HG03342 (cell line): Measurements from ENCODE around the gene ZFYVE28.

Experiments used
- ATAC-seq: cut with Tn5 transposase; IDR thresholded peaks from one replicate; pipeline ENCODE4 v1.9.1; 2021; ENCODE audit warnings: mild to moderate bottlenecking, moderate library complexity; ENCODE audit not compliant: unreplicated experiment

Gene ZFYVE28

DNA sequence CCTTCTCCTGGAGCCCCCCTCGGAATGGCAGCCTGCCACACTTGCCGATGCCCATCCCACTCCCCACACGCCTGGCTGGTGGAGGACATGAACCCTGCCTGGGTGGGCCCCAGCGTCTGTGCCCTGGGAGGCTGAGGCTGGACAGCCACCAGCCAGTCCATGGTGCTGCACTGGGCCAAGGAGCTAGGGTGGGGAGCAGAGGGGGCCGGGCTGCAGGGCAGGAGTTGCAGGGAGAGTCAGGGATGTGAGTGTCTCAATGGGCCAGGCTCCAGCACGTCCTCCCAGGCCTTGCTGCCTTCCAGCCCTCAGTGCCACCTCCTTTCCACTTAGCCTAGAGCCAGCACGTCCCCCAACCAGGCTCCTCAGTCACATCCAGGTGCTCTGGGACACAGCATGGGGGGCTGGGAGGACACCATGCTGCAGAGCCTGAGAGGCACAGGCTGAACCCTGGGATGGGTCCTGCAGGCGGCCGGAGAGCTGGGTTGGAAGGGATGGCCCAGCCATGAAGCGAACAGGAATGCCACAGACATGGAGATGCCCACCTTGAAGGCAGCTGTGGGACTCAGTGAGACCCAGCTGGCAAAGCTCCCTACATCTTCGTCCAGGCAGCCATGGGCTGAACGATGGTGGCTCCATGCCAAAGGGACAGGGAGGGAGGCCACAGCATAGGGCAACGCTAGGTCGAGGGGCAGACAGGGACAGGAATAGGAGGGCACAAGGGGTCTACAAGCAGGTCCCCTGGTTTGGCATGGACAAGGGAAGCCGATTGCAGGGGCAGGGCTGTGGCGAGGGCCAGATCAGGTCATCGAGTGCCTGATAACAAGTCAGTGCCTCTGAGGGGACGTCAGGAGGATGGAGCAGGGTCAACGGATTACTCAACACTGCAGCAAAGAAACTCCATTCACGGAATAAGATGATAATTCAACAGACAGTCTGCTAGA, 126.5 kb downstream of the ZFYVE28 start:
- ATAC-seq, result no peak

DNA sequence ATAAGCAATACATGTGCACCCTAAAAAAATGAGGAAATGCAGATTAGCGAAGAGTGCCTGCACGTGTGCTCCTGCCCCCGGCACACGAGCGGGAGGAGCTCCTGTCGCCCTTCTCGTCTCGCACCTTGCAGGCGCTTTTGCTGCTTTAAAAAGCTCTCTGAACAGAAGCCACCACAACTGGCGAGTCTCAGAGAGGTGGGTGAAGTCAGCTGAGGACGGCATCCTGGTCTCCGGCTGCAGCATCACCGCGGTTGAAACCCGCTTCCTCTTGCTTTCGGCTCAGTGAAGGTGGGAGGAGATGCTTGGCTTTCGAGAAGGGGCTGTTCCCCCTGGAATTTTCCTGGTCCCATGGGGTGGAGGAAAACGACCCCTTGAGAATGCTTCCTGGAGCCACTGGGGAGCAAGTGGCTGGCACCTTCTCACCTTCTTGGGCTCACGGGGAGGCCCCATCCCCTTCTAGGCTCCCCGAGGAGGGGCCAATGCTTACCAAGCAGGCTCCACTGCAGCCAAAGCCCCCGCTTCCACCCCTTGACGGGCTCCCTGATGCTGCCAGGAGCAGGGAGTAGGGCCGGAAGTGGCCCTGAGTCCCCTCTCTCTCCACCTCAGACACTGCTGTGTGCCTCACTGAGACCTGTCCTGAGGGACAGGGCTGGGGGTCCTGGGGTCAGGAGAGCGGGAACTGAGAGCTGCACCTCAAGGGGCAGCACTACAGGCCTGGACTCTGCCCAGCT, 127.3 kb downstream of the ZFYVE28 start:
- no peak for ATAC-seq

DNA sequence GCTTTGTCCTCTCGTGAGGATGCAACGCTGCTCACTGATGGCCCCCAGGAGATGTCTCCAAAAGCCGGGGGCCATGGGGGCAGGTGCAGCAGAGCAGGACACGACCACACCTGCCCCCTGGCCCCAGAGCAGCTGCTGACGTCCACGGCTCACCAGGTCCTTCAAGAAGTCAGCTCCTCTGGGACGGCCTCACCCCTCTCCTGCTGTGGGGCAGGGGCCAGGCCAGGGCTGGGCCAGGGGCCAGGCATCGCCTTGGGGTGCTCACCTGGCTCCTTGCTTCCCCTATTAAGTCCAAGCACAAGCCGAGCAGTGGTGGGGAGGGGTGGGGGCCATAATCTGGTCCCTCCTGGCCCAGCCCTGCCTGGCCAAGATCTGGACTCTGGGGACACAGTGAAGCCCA, 128.0 kb downstream of the ZFYVE28 start:
- ATAC-seq, result no peak

DNA sequence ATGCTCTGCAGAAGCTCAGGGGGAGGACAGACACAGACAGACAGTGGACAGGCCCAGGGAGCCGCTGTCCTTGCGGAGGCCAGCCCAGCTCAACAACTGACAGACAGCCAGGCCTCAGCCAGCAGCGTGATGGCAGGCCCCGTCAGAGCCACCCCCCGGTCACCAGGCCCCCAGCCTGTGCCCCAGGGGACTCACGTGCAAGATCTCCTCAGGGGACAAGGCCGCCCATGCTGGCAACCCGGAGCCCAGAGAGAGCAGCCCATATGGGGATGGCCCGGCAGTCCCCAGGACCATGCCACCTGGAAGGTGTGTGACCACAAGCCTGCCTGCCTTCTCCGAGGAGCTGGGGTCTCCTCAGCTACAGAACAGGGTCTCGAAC, 128.5 kb downstream of the ZFYVE28 start:
- ATAC-seq, result no peak

DNA sequence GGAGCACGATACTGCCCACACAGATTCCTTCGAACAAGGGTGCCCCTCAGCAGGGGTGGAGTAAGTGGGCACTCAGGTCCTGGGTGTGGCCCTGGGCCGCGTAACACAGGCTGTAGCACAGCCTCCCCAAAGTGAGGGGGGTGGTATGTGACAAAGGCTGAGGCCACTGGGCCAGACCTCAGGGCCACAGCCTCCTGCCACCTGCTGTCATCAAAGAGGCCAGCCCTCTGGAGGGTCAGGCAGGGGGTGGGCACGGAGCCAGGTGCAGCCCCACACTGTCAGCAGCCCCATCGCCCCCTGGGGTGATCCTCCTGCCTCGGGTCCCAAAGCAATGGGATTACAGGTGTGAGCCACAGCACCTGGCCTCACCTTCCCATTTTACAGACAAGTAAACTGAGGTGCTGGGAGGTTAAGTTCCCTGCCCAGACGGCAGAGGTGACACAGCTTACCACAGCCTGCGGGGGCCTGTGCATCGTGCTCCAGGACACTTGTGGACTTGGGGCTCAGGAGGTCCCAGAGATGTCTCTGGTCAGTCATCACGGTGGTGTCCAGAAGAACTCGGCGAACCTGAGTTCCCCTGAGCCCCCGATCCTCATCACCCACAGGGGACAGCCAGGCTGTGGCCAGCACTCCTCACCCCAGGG, 129.0 kb downstream of the ZFYVE28 start:
- no peak for ATAC-seq

DNA sequence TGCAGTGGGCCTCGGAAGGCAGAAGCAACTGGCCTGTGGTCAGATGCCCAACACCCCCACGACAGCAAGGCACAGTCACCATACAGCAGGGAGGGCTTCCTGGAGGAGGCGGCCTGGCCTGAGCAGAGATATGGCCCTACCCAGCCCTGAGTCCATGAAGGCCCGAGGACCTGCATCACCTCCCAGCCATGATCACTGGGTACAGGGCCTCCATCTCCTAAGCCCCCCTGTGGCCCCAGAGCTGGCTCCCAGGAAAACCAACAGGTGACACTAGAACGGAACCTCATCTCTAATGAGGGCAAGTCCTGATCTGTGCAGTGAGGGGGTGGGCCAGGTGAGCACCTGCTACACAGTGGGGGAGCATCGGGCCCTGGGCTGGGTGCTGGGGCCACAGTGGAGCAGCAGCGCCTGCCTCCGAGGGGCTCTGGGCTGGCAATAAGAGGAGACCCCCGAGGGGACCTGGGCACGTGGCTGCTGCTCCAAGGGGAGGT, 130.3 kb downstream of the ZFYVE28 start:
- no peak for ATAC-seq

DNA sequence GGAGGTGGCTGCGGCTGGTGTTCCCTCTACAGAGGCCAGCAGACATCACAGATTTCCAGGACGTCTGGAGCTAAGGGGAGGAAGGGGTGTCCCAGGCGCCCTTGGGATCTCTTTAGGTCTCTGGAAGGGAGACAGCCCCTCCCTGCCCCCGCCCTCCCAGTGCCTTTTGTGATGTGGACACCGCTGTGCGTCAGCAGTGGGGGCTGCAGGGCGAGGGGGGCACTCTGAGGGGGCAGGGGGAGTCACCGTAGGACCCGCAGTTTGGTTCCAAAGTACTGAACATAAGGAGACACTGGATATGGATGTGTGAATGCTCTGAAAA, 130.9 kb downstream of the ZFYVE28 start:
- ATAC-seq, result no peak

DNA sequence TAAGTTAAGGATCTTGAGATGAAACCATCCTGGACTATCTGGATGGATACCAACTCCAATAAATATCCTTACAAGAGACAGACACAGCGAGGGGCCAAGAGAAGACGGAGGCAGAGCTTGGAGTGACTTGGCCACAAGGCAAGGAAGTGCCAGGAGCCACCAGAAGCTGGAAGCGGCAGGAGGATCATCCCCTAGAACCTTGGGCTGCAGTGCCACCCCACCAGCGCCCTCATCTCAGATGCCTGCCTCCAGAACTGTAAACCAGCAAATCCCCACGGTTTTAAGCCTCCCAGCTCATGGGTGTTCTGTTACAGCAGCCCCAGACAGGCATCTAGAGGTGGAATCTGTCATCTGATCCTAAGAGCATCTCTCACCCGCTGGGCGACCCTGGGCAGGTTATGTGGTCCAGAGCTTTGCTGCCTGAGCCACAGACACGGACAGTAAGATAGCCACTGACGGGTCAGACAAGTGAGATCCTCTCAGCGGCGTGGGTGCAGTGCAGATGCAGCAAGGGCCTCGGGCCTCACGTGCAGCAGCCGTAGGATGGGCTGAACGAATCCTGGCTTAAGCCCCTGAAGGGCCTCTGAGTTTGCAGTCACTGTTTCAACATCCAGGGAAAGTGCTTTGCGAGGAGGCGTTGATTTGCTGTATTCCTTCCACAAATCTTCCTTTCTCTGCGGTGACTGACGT, 131.4 kb downstream of the ZFYVE28 start:
- ATAC-seq, result no peak

DNA sequence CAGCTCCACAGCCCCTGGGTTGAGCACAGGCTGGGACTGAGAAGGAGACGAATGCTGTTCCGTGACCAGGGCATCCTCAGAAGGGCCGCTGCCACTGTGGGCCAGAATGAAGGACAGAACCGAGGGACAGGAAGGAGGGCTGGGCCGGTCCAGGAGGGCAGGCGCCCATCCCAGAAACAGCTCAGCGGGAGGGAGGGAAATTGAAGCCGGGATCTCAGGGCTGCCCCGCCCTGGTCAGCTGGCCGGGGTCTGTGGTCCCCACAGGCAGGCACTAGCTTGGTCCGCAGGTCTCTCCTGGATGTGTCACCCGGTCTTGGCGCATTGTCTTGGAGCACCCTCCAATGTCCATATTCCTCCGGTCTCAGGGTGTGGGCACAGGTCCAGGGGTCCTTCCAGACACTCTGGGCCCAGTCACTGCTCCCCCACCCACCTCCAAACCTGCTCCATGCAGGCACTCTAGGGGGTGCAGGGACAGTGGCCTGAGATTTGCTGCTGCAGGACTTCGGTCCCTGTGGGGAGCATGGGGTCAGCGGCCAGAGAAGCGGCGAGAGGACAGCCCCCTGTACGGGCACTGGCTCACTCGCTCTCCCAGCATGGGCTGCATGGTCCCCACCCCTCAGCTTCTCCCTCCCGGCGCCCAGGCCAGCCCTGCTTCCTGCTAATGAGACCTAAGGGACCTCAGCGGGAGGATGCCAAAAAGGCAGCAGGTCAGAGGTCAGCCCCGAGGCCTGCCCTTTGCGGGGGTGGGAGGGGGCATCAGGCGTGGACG, 132.6 kb downstream of the ZFYVE28 start:
- ATAC-seq, result no peak

DNA sequence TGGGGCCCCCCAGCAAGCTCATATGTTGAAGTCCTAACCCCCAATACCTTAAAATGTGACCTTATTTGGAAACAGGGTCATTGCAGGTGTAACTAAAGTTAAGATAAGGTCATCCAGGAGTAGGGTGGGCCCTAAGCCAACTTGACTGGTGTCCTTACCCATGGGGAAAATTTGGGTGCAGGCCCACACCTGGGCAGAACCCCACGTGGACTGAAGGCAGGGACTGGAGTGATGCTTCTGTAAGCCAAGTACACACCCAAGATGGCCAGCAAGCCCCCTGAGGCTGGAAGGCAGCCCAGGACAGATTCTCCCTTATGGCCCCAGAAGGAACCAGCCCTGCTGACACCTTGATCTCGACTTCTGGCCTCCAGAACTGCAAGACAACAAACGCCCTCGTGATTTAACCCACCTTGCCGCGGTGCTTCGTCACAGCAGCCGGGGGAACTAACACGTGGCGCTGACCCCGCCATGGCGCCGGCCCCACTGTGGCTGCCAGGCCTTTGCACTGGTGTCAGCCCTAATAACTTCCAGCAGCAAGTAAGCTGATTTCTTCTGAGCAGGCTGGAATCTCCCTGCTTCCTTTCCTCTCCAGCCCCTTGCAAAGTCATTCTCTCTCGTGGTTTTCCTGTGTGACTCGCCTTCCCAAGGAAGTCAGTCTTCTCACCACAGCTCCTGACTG, 133.4 kb downstream of the ZFYVE28 start:
- ATAC-seq, result no peak

DNA sequence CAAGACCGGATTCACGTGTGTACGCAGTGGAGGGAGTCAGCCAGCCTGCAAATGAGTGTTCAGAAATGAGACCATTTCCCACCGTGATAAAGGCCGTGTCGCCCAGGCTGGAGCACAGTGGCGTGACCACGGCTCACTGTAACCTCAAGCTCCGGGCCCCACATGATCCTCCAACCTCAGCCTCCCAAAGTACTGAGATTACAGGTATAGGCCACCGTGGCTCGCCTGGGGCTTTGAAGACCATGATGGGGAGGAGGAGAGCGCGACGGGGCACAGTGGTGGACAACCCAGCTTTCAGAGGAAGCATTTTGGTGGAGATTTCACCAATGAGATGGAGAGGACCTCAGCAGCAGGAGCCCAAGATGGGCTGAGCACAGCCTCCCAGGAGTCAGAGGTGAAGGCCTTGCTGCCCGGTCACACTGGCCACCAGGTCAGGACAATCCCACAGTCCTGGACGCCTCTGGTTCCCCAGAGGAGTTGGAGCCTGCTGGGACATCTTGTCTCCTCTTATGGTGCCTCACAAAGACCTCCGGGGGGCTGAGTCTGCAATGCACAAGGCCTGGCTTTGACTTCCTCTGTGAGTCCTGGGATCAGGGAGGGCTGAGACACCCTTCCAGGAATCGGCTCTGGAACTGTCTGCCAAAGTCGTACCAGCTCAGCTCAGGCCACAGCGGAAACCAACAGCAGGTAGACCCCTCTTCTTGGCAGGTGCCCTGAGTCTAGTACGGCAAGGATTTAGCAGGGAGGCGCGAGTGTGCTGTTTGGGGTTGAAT, 134.1 kb downstream of the ZFYVE28 start:
- ATAC-seq, result no peak

DNA sequence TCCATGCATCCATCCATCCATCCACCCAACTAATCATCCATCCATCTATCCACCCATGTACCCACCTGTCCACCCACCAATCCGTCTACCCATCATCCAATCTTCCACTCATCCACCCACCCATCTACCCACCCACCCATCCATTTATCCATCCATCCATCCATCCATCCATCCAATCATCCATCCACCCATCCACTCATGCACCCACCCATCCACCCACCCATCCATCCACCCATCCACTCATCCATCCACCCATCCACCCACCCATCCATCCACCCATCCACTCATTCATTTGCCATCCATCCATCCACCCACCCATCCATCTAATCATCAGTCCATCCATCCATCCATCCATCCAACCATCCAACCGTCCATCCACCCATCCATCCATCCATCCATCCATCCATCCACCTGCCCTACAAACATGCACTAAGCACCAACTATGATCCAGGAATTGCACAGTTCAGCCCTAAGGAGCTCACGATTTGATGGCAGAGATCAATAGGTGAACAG, 135.2 kb downstream of the ZFYVE28 start:
- ATAC-seq, result no peak

DNA sequence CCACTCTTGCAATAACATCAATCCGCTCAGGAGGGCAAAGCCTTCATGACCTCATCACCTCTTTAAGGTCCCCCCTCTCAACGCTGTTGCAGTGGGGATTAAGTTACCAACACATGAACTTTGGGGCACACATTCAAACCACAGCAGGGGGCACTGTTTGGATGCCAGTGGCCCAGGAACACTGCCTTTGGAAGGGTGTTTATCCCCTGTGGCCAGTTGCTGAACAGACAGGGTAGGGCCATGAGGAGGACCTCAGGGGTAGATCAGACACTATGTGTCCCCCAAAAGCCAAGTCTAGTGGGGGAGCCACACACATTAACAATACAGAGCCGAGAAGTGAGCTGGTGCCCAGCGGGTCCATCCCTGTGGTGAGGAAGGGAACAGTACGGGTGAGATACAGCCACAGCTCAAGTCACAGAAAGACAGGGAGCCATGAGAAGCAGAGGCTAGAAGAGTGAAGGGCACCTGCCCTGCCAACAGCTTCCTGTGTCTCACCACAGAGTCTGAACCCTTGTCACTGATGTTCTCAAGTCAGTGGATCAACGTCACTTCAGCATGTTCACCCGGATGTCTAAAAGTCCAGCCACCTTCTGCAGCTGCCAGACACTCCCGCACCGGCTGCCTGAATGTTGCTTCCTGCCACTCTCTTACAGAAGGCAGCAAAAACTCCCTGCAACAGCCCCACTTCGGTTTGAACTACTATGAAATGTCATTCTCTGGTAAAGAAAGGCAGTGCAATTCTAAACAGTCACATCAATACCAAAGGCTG, 136.7 kb downstream of the ZFYVE28 start:
- no peak for ATAC-seq

DNA sequence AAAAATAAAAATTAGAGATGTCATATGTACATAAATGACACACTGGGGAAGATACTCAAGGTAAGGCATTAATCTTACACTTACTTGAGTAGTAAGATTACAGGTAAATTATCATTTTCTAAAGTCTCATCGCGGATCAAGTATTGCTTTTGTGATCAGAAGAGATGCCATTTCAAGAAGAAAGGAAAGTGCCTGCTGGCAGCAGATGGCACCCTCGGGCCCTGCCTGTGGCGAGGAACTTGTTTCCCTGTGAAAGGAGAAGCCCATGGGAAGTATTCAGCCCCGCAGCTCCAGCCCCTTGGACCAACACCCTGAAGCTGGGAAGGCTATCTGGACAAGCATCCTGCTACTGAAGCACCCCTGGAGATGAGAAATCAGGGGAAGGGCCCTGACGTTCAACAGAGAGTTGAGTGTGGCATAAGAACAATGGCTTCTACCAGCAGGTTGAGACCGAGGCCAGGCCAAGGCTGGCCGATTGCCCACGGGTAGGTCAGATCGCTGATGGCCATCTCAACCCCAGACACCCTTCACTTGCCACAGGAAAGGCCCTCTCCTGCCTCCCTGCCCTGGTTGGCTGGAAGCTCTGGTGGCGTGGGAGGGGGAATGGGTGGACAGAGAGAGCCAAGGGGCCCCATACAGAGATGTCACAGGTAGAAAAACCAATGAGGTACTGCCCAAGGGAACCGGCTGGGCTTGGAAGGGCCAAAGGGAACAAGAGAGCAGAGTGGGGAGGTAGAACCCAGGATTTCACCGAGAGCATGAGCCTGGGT, 137.7 kb downstream of the ZFYVE28 start:
- no peak for ATAC-seq

DNA sequence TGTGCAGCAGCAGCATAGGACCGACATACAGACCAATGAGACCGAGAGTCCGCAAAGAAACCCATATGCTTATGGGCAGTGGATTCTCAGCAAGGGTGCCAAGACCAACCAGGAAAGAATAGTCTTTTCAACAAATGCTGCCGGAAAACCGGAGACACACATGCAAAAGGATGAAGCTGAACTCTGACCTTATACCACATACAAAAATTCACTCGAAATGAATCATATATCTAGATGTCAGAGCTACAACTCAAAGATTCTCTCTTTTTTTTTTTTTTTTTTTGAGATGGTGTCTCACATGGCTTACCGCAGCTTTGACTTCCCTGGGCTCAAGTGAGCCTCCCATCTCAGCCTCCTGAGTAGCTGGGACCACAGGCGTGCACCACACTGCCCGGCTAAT, 140.5 kb downstream of the ZFYVE28 start:
- ATAC-seq, result no peak

DNA sequence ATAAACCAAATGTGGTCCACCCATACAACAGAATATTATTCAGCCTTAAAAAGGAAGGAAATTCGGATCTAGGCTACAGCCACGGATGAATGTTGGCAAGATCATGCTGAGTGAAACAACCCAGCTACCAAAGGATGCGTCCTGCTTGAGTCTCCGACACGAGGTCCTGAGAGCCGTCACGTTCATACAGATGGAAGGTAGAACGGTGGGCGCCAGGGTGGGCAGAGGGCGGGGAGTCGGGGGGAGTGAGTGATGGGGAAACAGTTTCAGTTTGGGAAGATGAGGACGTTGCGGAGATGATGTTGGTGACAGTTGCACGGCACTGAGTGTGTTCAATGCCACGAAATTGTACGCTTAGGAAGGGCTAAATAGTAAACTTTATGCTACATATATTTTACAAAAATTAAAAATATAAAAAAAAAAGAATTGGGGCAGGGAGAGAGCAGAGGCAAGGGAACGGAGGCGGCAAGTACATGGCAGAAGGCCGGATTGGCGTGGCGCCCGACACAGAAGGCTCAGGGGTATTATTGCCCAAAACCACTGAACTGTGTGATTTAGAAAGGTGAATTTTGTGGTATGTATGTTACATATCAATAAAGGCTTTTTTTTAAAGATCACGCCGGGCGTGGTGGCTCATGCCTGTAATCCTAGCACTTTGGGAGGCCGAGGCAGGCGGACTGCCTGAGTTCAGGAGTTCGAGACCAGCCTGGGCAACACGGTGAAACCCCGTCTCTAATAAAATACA, 141.7 kb downstream of the ZFYVE28 start:
- no peak for ATAC-seq
